Cerebellar cortex (tissue), 1 donor: ENCODE measurements around the gene SAMD4A.

ENCODE experiments used
- DNase-seq: peaks from one replicate; pipeline ENCODE4 v3.0.0-alpha.2; 2015; ENCODE audit warnings: low spot score

SAMD4A gene

GRCh38 chr14:54565785-54566409, 1.0 kb upstream of the SAMD4A start:
- DNase-seq: peak; percentile 86

- DNase-seq: no peak
Observed at GRCh38 chr14:54567224-54567638, 303 bp downstream of the SAMD4A start.

GRCh38 chr14:54567639-54568561, 972 bp downstream of the SAMD4A start:
- DNase-seq: peak; percentile 50

- DNase-seq: peak; percentile 38
Observed at GRCh38 chr14:54568821-54569595, 2.1 kb downstream of the SAMD4A start.

GRCh38 chr14:54570047-54570446, 3.1 kb downstream of the SAMD4A start:
- DNase-seq: no peak

GRCh38 chr14:54570631-54571415, 3.9 kb downstream of the SAMD4A start:
- no peak for DNase-seq

- DNase-seq: peak; percentile 56
Observed at GRCh38 chr14:54572316-54572715, 5.4 kb downstream of the SAMD4A start.

- no peak for DNase-seq
Observed at GRCh38 chr14:54574528-54574927, 7.6 kb downstream of the SAMD4A start.

GRCh38 chr14:54577494-54577893, 10.6 kb downstream of the SAMD4A start:
- no peak for DNase-seq

GRCh38 chr14:54577977-54578376, 11.0 kb downstream of the SAMD4A start:
- DNase-seq: no peak

- DNase-seq: no peak
Observed at GRCh38 chr14:54579621-54580020, 12.7 kb downstream of the SAMD4A start.

GRCh38 chr14:54580933-54581332, 14.0 kb downstream of the SAMD4A start:
- DNase-seq: no peak

GRCh38 chr14:54582334-54582733, 15.4 kb downstream of the SAMD4A start:
- DNase-seq: no peak

- no peak for DNase-seq
Observed at GRCh38 chr14:54584097-54584496, 17.2 kb downstream of the SAMD4A start.

GRCh38 chr14:54585214-54585613, 18.3 kb downstream of the SAMD4A start:
- DNase-seq: no peak

GRCh38 chr14:54589076-54589475, 22.1 kb downstream of the SAMD4A start:
- DNase-seq: no peak

- no peak for DNase-seq
Observed at GRCh38 chr14:54589843-54590242, 22.9 kb downstream of the SAMD4A start.

GRCh38 chr14:54590481-54590880, 23.6 kb downstream of the SAMD4A start:
- DNase-seq: no peak

GRCh38 chr14:54591461-54591860, 24.5 kb downstream of the SAMD4A start:
- DNase-seq: no peak

- no peak for DNase-seq
Observed at GRCh38 chr14:54591866-54592265, 24.9 kb downstream of the SAMD4A start.

GRCh38 chr14:54593860-54594259, 26.9 kb downstream of the SAMD4A start:
- DNase-seq: no peak

- DNase-seq: no peak
Observed at GRCh38 chr14:54594537-54594936, 27.6 kb downstream of the SAMD4A start.
